Ovary (tissue), 10 donors: ENCODE data around the gene MESD. TPM values are rescaled to one million over a fixed set of nuclear protein-coding genes. Genes with fewer than 3 reads are reported as not detected.

Experiments
- DNase-seq, 5 donors: peaks; one replicate each; pipeline ENCODE4 v3.0.0-alpha.2; 2019 to 2020
- H3K27ac ChIP-seq, 2 donors: fragments of 200-600 bp; one replicate each; pipeline versions ENCODE4 v1.5.1 to v1.8.0; 2019 to 2022
- H3K27me3 ChIP-seq: fragments of 200-600 bp; one replicate; pipeline ENCODE4 v1.8.0; 2022
- H3K36me3 ChIP-seq: fragments of 200-600 bp; sonication (generic); one replicate; pipeline ENCODE4 v1.5.1; 2019
- H3K4me1 ChIP-seq: one replicate; pipeline ENCODE4 v1.8.1; 2013; ENCODE audit warnings: mild to moderate bottlenecking, moderate library complexity; ENCODE audit not compliant: insufficient read depth
- H3K4me3 ChIP-seq: fragments of 200-600 bp; sonication (generic); one replicate; pipeline ENCODE4 v1.5.1; 2017
- H3K9me3 ChIP-seq, 2 donors: fragments of 200-600 bp in 1 of 2; sonication (generic) in 1 of 2; one replicate each; pipeline versions ENCODE4 v1.5.1 to v1.8.1; 2013 to 2019; ENCODE audit warnings: mild to moderate bottlenecking in 1 of 2, moderate library complexity in 1 of 2
- EP300 ChIP-seq: sonication (generic); formaldehyde crosslinking; IDR thresholded peaks from one replicate; pipeline ENCODE4 v1.6.1; 2017; ENCODE audit warnings: antibody characterized with exemption
- POLR2A ChIP-seq: fragments of 450-650 bp; IDR thresholded peaks from one replicate; pipeline ENCODE4 v1.6.1; 2017; ENCODE audit warnings: antibody characterized with exemption, mild to moderate bottlenecking, moderate library complexity
- WGBS, 3 donors: extraction: QIAGEN DNeasy Blood & Tissue Kit in 1 of 3; methylation state at CpG; one replicate each; pipeline versions ENCODE4 v1.1.5 to v1.1.7; 2013 to 2017; 5-methylcytosine and 5-hydroxymethylcytosine counted together
- intact Hi-C, 4 donors: fragments of 100-400 bp; cut with DNase I; formaldehyde crosslinking; loops; one replicate each; pipeline versions ENCODE4 v1.11.0 to v1.15.1; 2022 to 2023
- long read RNA-seq, 3 donors: library from polyadenylated mRNA in 2 of 3; unstranded in 2 of 3; transcript quantifications; one replicate each; pipeline ENCODE4 v2.0.0 and lab custom pipeline, GENCODE V29; 2021 to 2026
- polyA plus RNA-seq, 2 donors: library from polyadenylated mRNA; stranded (reverse); fragments of 200-250 nt in 1 of 2; fragments of 350-450 nt in 1 of 2; fragmentation: Illumina TruSeq in 1 of 2; extraction: RNeasy Lipid Tissue Mini Kit (QIAGEN cat#74804) in 1 of 2; gene quantifications; one replicate each; pipeline ENCODE4 v1.2.3, GENCODE V29; 2013 to 2014
- total RNA-seq, 7 donors: library from RNA; depleted of rRNA in 2 of 7; stranded (reverse); fragments of >200 nt in 2 of 7; fragmentation: NEBNext Ultra II Directional in 3 of 7; extraction: Animal tissue kit (Norgen Biotek cat#: 25700) in 3 of 7; gene quantifications; one replicate each; pipeline versions ENCODE4 v1.1.0 to v1.2.4, GENCODE V29; 2016 to 2023
- TF ChIP-seq, protein P1 (sequence below), 3 donors: fragments of 450-650 bp in 2 of 3; fragments of 200-600 bp in 1 of 3; IDR thresholded peaks; one replicate each; pipeline versions ENCODE4 v1.5.1 to v1.8.0; 2016 to 2022; ENCODE audit warnings: antibody characterized with exemption in 3 of 3, mild to moderate bottlenecking in 1 of 3
- donor health status: DM: no; HTN: no; CAD: no; lungs with moderate emphysema.
- donor health status: DM: no; HTN: no; CAD: no.
- donor health status: Bipolar disorder and iron deficiency.
- donor health status: DM: yes; HTN: yes; CAD: no.
- donor health status: DM: no; HTN: no; CAD: no.
- donor health status: DM: yes; HTN: yes; CAD: no.

MESD gene
- 10 to 100 TPM; 20.7 to 34.2 (median 29.3) TPM for total RNA-seq
- 10 to 100 TPM; 18.0 to 34.8 TPM for polyA plus RNA-seq
- long read RNA-seq, donor 1, full-length matches to known transcripts, result 99 of 113 reads
- long read RNA-seq, donor 1, partial matches to known transcripts, result 2 of 113 reads
- long read RNA-seq, donor 1, other reads (novel, unspliced or antisense), result 12 of 113 reads
- long read RNA-seq, donor 2, full-length matches to known transcripts, result 51 of 51 reads
- long read RNA-seq, donor 2, partial matches to known transcripts, result 0 of 51 reads
- long read RNA-seq, donor 2, other reads (novel, unspliced or antisense), result 0 of 51 reads
- long read RNA-seq, donor 3, full-length matches to known transcripts, result 88 of 96 reads
- long read RNA-seq, donor 3, partial matches to known transcripts, result 6 of 96 reads
- long read RNA-seq, donor 3, other reads (novel, unspliced or antisense), result 2 of 96 reads

GRCh38 chr15:80989518-80990478 lies at the start of gene MESD:
MESD (minus strand) TSS chr15:80989819; CDS start chr15:80989791, 28 bp downstream.
- DNase-seq, result peak; percentile 98 to 99 (median 99)
- Histone ChIP-seq H3K4me3 (peak within 1 kb of the TSS; percentile 90), H3K9me3 (no peaks in the 10 kb centered on the region), H3K4me1 (peaks cover 18% of the 10 kb centered on the region), H3K27ac (peak within 1 kb of the TSS; percentile 82 to 84), H3K27me3 (no peaks in the 10 kb centered on the region), H3K36me3 (no peaks in the 10 kb centered on the region)
- 0% methylated on average over 61 to 63 of the region's 63 CpGs for WGBS, 3 donors
- TF ChIP-seq, protein P1, sequence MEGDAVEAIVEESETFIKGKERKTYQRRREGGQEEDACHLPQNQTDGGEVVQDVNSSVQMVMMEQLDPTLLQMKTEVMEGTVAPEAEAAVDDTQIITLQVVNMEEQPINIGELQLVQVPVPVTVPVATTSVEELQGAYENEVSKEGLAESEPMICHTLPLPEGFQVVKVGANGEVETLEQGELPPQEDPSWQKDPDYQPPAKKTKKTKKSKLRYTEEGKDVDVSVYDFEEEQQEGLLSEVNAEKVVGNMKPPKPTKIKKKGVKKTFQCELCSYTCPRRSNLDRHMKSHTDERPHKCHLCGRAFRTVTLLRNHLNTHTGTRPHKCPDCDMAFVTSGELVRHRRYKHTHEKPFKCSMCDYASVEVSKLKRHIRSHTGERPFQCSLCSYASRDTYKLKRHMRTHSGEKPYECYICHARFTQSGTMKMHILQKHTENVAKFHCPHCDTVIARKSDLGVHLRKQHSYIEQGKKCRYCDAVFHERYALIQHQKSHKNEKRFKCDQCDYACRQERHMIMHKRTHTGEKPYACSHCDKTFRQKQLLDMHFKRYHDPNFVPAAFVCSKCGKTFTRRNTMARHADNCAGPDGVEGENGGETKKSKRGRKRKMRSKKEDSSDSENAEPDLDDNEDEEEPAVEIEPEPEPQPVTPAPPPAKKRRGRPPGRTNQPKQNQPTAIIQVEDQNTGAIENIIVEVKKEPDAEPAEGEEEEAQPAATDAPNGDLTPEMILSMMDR (IDR thresholded peaks at IDR 0.05), result no peak
- TF ChIP-seq POLR2A, result peak; percentile 70
- intact Hi-C loops, result loop anchor here in 2 of 4 donors (5.0 to 10.0 kb wide), 2 partner anchors 118 to 535 kb away; no protein-coding TSS in a partner anchor

DNA sequence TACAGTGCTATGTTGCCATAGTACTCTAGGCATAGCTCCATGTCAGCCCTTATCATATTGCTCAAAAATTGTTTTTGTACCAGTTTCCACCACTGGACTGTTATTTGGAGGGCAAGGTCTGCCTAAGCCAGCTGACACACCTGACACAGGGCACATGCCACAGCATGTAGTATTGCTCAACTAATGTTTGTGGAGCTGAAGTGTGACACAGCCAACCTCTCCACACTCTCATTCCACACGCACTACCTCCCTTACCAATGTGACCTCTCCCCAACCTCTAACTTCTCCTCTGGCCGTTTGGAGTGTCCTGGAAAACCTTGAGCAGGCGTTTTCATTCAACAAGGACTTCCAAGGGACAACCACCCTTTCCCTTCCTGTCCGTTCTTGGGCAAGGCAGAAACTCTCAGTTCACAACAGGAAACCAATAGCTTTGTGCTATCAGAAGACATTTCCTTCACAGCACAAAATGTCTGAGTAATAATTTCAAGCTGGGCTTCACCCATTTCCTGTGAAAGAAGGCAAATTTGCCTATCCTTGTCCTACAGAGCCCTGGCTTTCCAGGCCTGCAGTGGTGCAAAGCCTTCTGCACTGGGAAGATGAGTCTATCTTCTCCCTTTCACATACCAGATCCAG lies 49.5 kb upstream of the MESD start:
- WGBS, 3 donors, result 54 to 61% (median 57%) methylated on average over 4 of the region's 4 CpGs
- Histone ChIP-seq H3K27ac (no peak overlapping the region), H3K36me3 (no peaks in the 10 kb centered on the region), H3K4me1 (no peaks in the 10 kb centered on the region), H3K27me3 (no peaks in the 10 kb centered on the region), H3K9me3 (no peaks in the 10 kb centered on the region), H3K4me3 (no peak overlapping the region)
- TF ChIP-seq, protein P1 (IDR thresholded peaks at IDR 0.05), result no peak
- no peak for TF ChIP-seq POLR2A
- no peak for TF ChIP-seq EP300
- no peak for DNase-seq
- intact Hi-C loops, result no loop called here

- no peaks in the 10 kb centered on the region for H3K4me1 ChIP-seq
- 92 to 94% (median 93%) methylated on average over 14 of the region's 14 CpGs for WGBS, 3 donors
- intact Hi-C loops, result no loop called here
- no peaks in the 10 kb centered on the region for H3K27me3 ChIP-seq
- no peaks in the 10 kb centered on the region for H3K36me3 ChIP-seq
- TF ChIP-seq POLR2A (no peak), EP300 (no peak)
- TF ChIP-seq, protein P1 (IDR thresholded peaks at IDR 0.05), result no peak
- H3K4me3 ChIP-seq, result no peak overlapping the region
- DNase-seq, result no peak
- H3K9me3 ChIP-seq, result no peaks in the 10 kb centered on the region
- no peak overlapping the region for H3K27ac ChIP-seq
These were observed 48.5 kb upstream of the MESD start for GRCh38 chr15:81037952-81038743.
